Right renal pelvis (tissue), 4 donors: ENCODE results near the gene EVL. TPM values are rescaled to one million over a fixed set of nuclear protein-coding genes. Genes with fewer than 3 reads are reported as not detected.

Experiments used
- DNase-seq, 4 donors: peaks; one replicate each; pipeline ENCODE4 v3.0.0-alpha.2; 2013; ENCODE audit warnings: low read depth in 4 of 4, low spot score in 3 of 4, missing footprints in 1 of 4
- polyA plus RNA-seq, 4 donors: library from polyadenylated mRNA; unstranded; fragments of 120-200 nt; gene quantifications; one replicate each; pipeline ENCODE4 v1.2.1, GENCODE V29; 2013; ENCODE audit not compliant: insufficient read length in 4 of 4

Gene EVL
- polyA plus RNA-seq, 4 donors = 118 to 145 (median 128) TPM

GRCh38 chr14:100191584-100192249 lies 126.5 kb downstream of the EVL start:
- DNase-seq = no peak

GRCh38 chr14:100192250-100192671 lies 127.0 kb downstream of the EVL start:
- no peak for DNase-seq

- DNase-seq = peak; percentile 96 to 98 (median 97)
These were observed 127.6 kb downstream of the EVL start for GRCh38 chr14:100192672-100193416.

Other genes with a start within 250 kb of the EVL start
- gene DEGS2, start 94.2 kb downstream of the EVL start, polyA plus RNA-seq = 10 to 100 TPM in 3 of 4 donors, 1 to 10 TPM in 1; 9.6 to 14.1 (median 10.8) TPM
- 100 to 1,000 TPM; 131 to 164 (median 160) TPM for gene YY1, start 173.7 kb downstream of the EVL start, polyA plus RNA-seq
- gene SLC25A29, start 241.0 kb downstream of the EVL start, polyA plus RNA-seq = 10 to 100 TPM; 34.8 to 54.1 (median 45.2) TPM